Muscle layer of duodenum (tissue), 2 donors: Measurements from ENCODE around the gene CCDC61.

Experiments used
- H3K27ac ChIP-seq: one replicate; pipeline ENCODE4 v1.7.0; 2013; ENCODE audit warnings: mild to moderate bottlenecking, low read length
- H3K27me3 ChIP-seq: one replicate; pipeline ENCODE4 v1.7.0; 2013; ENCODE audit warnings: low read depth, mild to moderate bottlenecking, control low read depth, low read length
- H3K36me3 ChIP-seq, 2 donors: one replicate each; pipeline ENCODE4 v1.7.0; 2013; ENCODE audit warnings: low read length in 2 of 2, control low read depth in 1 of 2, mild to moderate bottlenecking in 1 of 2; ENCODE audit not compliant: insufficient read depth in 2 of 2, control insufficient read depth in 1 of 2
- H3K4me1 ChIP-seq, 2 donors: one replicate each; pipeline ENCODE4 v1.7.0; 2013; ENCODE audit warnings: low read length in 2 of 2, mild to moderate bottlenecking in 2 of 2, control low read depth in 1 of 2, moderate library complexity in 1 of 2; ENCODE audit not compliant: insufficient read depth in 2 of 2, control insufficient read depth in 1 of 2
- H3K4me3 ChIP-seq, 2 donors: one replicate each; pipeline ENCODE4 v1.7.0; 2013; ENCODE audit warnings: low read length in 2 of 2, low read depth in 1 of 2, mild to moderate bottlenecking in 1 of 2
- H3K9me3 ChIP-seq, 2 donors: one replicate each; pipeline ENCODE4 v1.7.0; 2013; ENCODE audit warnings: low read length in 2 of 2, control low read depth in 1 of 2, mild to moderate bottlenecking in 1 of 2; ENCODE audit not compliant: control insufficient read depth in 1 of 2
- donor health status: healthy.

CCDC61 gene

GRCh38 chr19:46002678-46003275 lies 7.5 kb downstream of the CCDC61 start:
- H3K36me3 ChIP-seq = peaks cover 8 to 21% of the 10 kb centered on the region in 2 donors
- H3K4me3 ChIP-seq = no peak overlapping the region

GRCh38 chr19:46006411-46006810 lies 11.1 kb downstream of the CCDC61 start:
- no peak overlapping the region for H3K27ac ChIP-seq
- H3K9me3 ChIP-seq = no peaks in the 10 kb centered on the region
- peaks cover 8 to 36% of the 10 kb centered on the region in 2 donors for H3K36me3 ChIP-seq
- no peaks in the 10 kb centered on the region for H3K27me3 ChIP-seq
- no peak overlapping the region for H3K4me3 ChIP-seq
- no peaks in the 10 kb centered on the region for H3K4me1 ChIP-seq

More at GRCh38 chr19:46002678-46003275, 7.5 kb downstream of the CCDC61 start:
- Histone ChIP-seq H3K9me3 (no peaks in the 10 kb centered on the region), H3K27me3 (no peaks in the 10 kb centered on the region), H3K27ac (no peak overlapping the region), H3K4me1 (peaks cover 0 to 17% of the 10 kb centered on the region in 2 donors)

- H3K27ac ChIP-seq = no peak overlapping the region
- H3K4me1 ChIP-seq = peaks cover 0 to 4% of the 10 kb centered on the region in 2 donors
- H3K36me3 ChIP-seq = peaks cover 4 to 32% of the 10 kb centered on the region in 2 donors
- H3K4me3 ChIP-seq = no peak overlapping the region
- H3K27me3 ChIP-seq = peaks cover 6% of the 10 kb centered on the region
- H3K9me3 ChIP-seq = no peaks in the 10 kb centered on the region
Observed at GRCh38 chr19:46009530-46010510, 14.6 kb downstream of the CCDC61 start.

GRCh38 chr19:46014534-46014933 lies 19.3 kb downstream of the CCDC61 start:
- peaks cover 0 to 13% of the 10 kb centered on the region in 2 donors for H3K36me3 ChIP-seq
- H3K4me3 ChIP-seq = no peak overlapping the region

GRCh38 chr19:46014941-46015686 lies 19.8 kb downstream of the CCDC61 start:
- Histone ChIP-seq H3K27me3 (peaks cover 13% of the 10 kb centered on the region), H3K9me3 (no peaks in the 10 kb centered on the region), H3K4me3 (peak overlapping the region in 1 of 2 donors; percentile 77), H3K4me1 (peaks cover 0 to 22% of the 10 kb centered on the region in 2 donors), H3K27ac (no peak overlapping the region), H3K36me3 (peaks cover 0 to 13% of the 10 kb centered on the region in 2 donors)

More at GRCh38 chr19:46014534-46014933, 19.3 kb downstream of the CCDC61 start:
- Histone ChIP-seq H3K27ac (no peak overlapping the region), H3K9me3 (no peaks in the 10 kb centered on the region), H3K4me1 (peaks cover 0 to 22% of the 10 kb centered on the region in 2 donors), H3K27me3 (peaks cover 13% of the 10 kb centered on the region)

- Histone ChIP-seq H3K9me3 (no peaks in the 10 kb centered on the region), H3K27me3 (peaks cover 13% of the 10 kb centered on the region), H3K36me3 (peaks cover 0 to 10% of the 10 kb centered on the region in 2 donors), H3K4me1 (peaks cover 0 to 22% of the 10 kb centered on the region in 2 donors), H3K27ac (no peak overlapping the region), H3K4me3 (peak overlapping the region; percentile 77 to 79)
Observed at GRCh38 chr19:46015687-46016425, 20.6 kb downstream of the CCDC61 start.

- Histone ChIP-seq H3K4me3 (peak overlapping the region; percentile 77 to 79), H3K27me3 (peaks cover 13% of the 10 kb centered on the region), H3K4me1 (peaks cover 0 to 22% of the 10 kb centered on the region in 2 donors), H3K27ac (no peak overlapping the region), H3K36me3 (peaks cover 0 to 6% of the 10 kb centered on the region in 2 donors), H3K9me3 (no peaks in the 10 kb centered on the region)
Observed at GRCh38 chr19:46016426-46017094, 21.3 kb downstream of the CCDC61 start.

GRCh38 chr19:46017095-46017429 lies 21.8 kb downstream of the CCDC61 start:
- Histone ChIP-seq H3K9me3 (no peaks in the 10 kb centered on the region), H3K36me3 (peaks cover 0 to 6% of the 10 kb centered on the region in 2 donors), H3K27me3 (peaks cover 13% of the 10 kb centered on the region), H3K4me3 (no peak overlapping the region), H3K27ac (no peak overlapping the region), H3K4me1 (peaks cover 0 to 22% of the 10 kb centered on the region in 2 donors)

GRCh38 chr19:46017874-46018675 lies 22.8 kb downstream of the CCDC61 start:
- H3K9me3 ChIP-seq = no peaks in the 10 kb centered on the region
- peaks cover 0 to 6% of the 10 kb centered on the region in 2 donors for H3K36me3 ChIP-seq
- H3K27me3 ChIP-seq = peaks cover 18% of the 10 kb centered on the region
- H3K27ac ChIP-seq = no peak overlapping the region
- peaks cover 0 to 24% of the 10 kb centered on the region in 2 donors for H3K4me1 ChIP-seq
- H3K4me3 ChIP-seq = no peak overlapping the region
